Measurements from ENCODE around the gene APLF.

- no peak for TF ChIP-seq CTCF (IDR thresholded peaks at IDR 0.05)
- no peak for TF ChIP-seq POLR2A (IDR thresholded peaks at IDR 0.05)
Observed at GRCh38 chr2:68519236-68519635, 51.9 kb downstream of the APLF start.
